Osteocyte (in vitro differentiated cells): Measurements from ENCODE around the gene TMEM235. TPM values are rescaled to one million over a fixed set of nuclear protein-coding genes. Genes with fewer than 3 reads are reported as not detected.

Experiments
- total RNA-seq: library from RNA; stranded (reverse); gene quantifications from 2 replicates; pipeline ENCODE4 v1.2.1, GENCODE V29; 2021

TMEM235 gene
- total RNA-seq, 1 donor from 2014 or later: not detected

Other genes with a start within 250 kb of the TMEM235 start
- 31.2 and 32.6 TPM in 2 replicates for gene TMC6, start 102.9 kb upstream of the TMEM235 start, total RNA-seq
- 0.40 and 0.99 TPM in 2 replicates for gene TMC8, start 100.9 kb upstream of the TMEM235 start, total RNA-seq
- gene C17orf99, start 85.2 kb upstream of the TMEM235 start, total RNA-seq: not detected in 2 replicates
- gene SYNGR2, start 63.0 kb upstream of the TMEM235 start, total RNA-seq: 43.2 and 48.6 TPM in 2 replicates
- 16.0 and 16.2 TPM in 2 replicates for gene TK1, start 44.6 kb upstream of the TMEM235 start, total RNA-seq
- 33.7 and 35.1 TPM in 2 replicates for gene AFMID, start 44.3 kb upstream of the TMEM235 start, total RNA-seq
- gene BIRC5, start 17.4 kb upstream of the TMEM235 start, total RNA-seq: 11.9 and 12.3 TPM in 2 replicates
- 79.1 and 86.4 TPM in 2 replicates for gene SOCS3, start 128.4 kb downstream of the TMEM235 start, total RNA-seq
- 52.7 and 53.0 TPM in 2 replicates for gene PGS1, start 147.0 kb downstream of the TMEM235 start, total RNA-seq